Measurements from ENCODE around the gene HS1BP3.

GRCh38 chr2:20660506-20661420 is 9.9 kb upstream of the HS1BP3 start:
- TF ChIP-seq, protein P1, sequence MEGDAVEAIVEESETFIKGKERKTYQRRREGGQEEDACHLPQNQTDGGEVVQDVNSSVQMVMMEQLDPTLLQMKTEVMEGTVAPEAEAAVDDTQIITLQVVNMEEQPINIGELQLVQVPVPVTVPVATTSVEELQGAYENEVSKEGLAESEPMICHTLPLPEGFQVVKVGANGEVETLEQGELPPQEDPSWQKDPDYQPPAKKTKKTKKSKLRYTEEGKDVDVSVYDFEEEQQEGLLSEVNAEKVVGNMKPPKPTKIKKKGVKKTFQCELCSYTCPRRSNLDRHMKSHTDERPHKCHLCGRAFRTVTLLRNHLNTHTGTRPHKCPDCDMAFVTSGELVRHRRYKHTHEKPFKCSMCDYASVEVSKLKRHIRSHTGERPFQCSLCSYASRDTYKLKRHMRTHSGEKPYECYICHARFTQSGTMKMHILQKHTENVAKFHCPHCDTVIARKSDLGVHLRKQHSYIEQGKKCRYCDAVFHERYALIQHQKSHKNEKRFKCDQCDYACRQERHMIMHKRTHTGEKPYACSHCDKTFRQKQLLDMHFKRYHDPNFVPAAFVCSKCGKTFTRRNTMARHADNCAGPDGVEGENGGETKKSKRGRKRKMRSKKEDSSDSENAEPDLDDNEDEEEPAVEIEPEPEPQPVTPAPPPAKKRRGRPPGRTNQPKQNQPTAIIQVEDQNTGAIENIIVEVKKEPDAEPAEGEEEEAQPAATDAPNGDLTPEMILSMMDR (IDR thresholded peaks at IDR 0.05; ENCODE audit: low read depth, low read length, poor library complexity, severe bottlenecking) = no peak
- no peak for TF ChIP-seq EZH2phosphoT487 (IDR thresholded peaks at IDR 0.05; ENCODE audit: borderline replicate concordance, low read length)

Measured in DOHH2 (cell line).